GM21360 (cell line): ENCODE results near the gene RAB3C.
A peak's percentile ranks its signal among the peaks of the same experiment; 100 is the strongest.
"Not testable (repeated sequence)": the region's sequence is repeated elsewhere in the genome, so short reads cannot be mapped to it uniquely, and the experiment has no call there.

ENCODE experiments used
- ATAC-seq: cut with Tn5 transposase; IDR thresholded peaks from one replicate; pipeline ENCODE4 v1.9.1; 2021; ENCODE audit warnings: mild to moderate bottlenecking, moderate library complexity; ENCODE audit not compliant: unreplicated experiment

The RAB3C gene

GRCh38 chr5:58582803-58583491, at the start of gene RAB3C:
Gene RAB3C (plus strand): TSS chr5:58583075. CDS start chr5:58583209, 134 bp downstream.
- peak; percentile 100 for ATAC-seq

GRCh38 chr5:58541935-58542334, 40.9 kb upstream of the RAB3C start:
- not testable (repeated sequence) for ATAC-seq

GRCh38 chr5:58542709-58543108, 40.2 kb upstream of the RAB3C start:
- ATAC-seq = no peak

GRCh38 chr5:58543723-58544122, 39.2 kb upstream of the RAB3C start:
- ATAC-seq = no peak

GRCh38 chr5:58544195-58544594, 38.7 kb upstream of the RAB3C start:
- no peak for ATAC-seq

- ATAC-seq = no peak
Observed at GRCh38 chr5:58544926-58545325, 37.9 kb upstream of the RAB3C start.

GRCh38 chr5:58545912-58546311, 37.0 kb upstream of the RAB3C start:
- ATAC-seq = no peak

GRCh38 chr5:58548068-58548467, 34.8 kb upstream of the RAB3C start:
- ATAC-seq = no peak

- no peak for ATAC-seq
Observed at GRCh38 chr5:58551492-58551891, 31.4 kb upstream of the RAB3C start.

GRCh38 chr5:58557665-58558338, 25.1 kb upstream of the RAB3C start:
- ATAC-seq = not testable (repeated sequence)

GRCh38 chr5:58563016-58563700, 19.7 kb upstream of the RAB3C start:
- not testable (repeated sequence) for ATAC-seq

GRCh38 chr5:58564043-58564832, 18.6 kb upstream of the RAB3C start:
- ATAC-seq = not testable (repeated sequence)

- no peak for ATAC-seq
Observed at GRCh38 chr5:58565033-58565432, 17.8 kb upstream of the RAB3C start.

GRCh38 chr5:58571501-58571900, 11.4 kb upstream of the RAB3C start:
- ATAC-seq = no peak

- not testable (repeated sequence) for ATAC-seq
Observed at GRCh38 chr5:58572973-58573372, 9.9 kb upstream of the RAB3C start.

- ATAC-seq = no peak
Observed at GRCh38 chr5:58579781-58580180, 3.1 kb upstream of the RAB3C start.

GRCh38 chr5:58582019-58582802, 664 bp upstream of the RAB3C start:
- ATAC-seq = peak; percentile 9

GRCh38 chr5:58595952-58596351, 13.1 kb downstream of the RAB3C start:
- ATAC-seq = no peak

GRCh38 chr5:58598440-58598839, 15.6 kb downstream of the RAB3C start:
- no peak for ATAC-seq

- no peak for ATAC-seq
Observed at GRCh38 chr5:58599217-58599616, 16.3 kb downstream of the RAB3C start.
